CD4-positive, alpha-beta memory T cell (primary cell): ENCODE measurements around the gene RAB40C. TPM values are rescaled to one million over a fixed set of nuclear protein-coding genes. Genes with fewer than 3 reads are reported as not detected.

Source experiments
- CTCF ChIA-PET: fragments of 350-600 bp; sonication (Branson Sonifier 250); formaldehyde crosslinking; loops from one replicate; lab custom pipeline; 2021; ENCODE audit warnings: inconsistent platforms; ENCODE audit not compliant: partially characterized antibody; lab: Charles Lee
- POLR2A ChIA-PET: fragments of 350-600 bp; sonication (Branson Sonifier 250); formaldehyde crosslinking; loops from one replicate; lab custom pipeline; 2021; ENCODE audit not compliant: partially characterized antibody; lab: Charles Lee
- DNase-seq, 5 donors: peaks; one replicate each; pipeline versions ENCODE4 v3.0.0 to v3.0.0-alpha.2; 2020 to 2022; ENCODE audit warnings: mixed read lengths in 1 of 5
- H3K27ac ChIP-seq: one replicate; pipeline ENCODE4 v1.7.0; 2013; ENCODE audit warnings: low read depth, low read length
- H3K27me3 ChIP-seq: 2 replicates; pipeline ENCODE4 v1.7.0; 2013; ENCODE audit warnings: mild to moderate bottlenecking, low read length, moderate library complexity; ENCODE audit not compliant: insufficient read depth
- H3K36me3 ChIP-seq: 2 replicates; pipeline ENCODE4 v1.7.0; 2013; ENCODE audit warnings: mild to moderate bottlenecking, low read length, moderate library complexity; ENCODE audit not compliant: insufficient read depth
- H3K4me1 ChIP-seq: 2 replicates; pipeline ENCODE4 v1.7.0; 2013; ENCODE audit warnings: mild to moderate bottlenecking, low read length, moderate library complexity; ENCODE audit not compliant: insufficient read depth
- H3K4me3 ChIP-seq, 2 donors: one replicate each; pipeline ENCODE4 v1.7.0; 2013; ENCODE audit warnings: low read length in 2 of 2, mild to moderate bottlenecking in 1 of 2
- H3K9me3 ChIP-seq, 2 donors: one replicate each; pipeline ENCODE4 v1.7.0; 2013; ENCODE audit warnings: low read length in 2 of 2, control low read depth in 1 of 2; ENCODE audit not compliant: control insufficient read depth in 1 of 2
- H3K27ac Mint-ChIP-seq, 7 donors: one replicate each; pipeline ENCODE4 v1.8.0; 2020 to 2021; ENCODE audit warnings: mixed read lengths in 7 of 7, mild to moderate bottlenecking in 6 of 7, inconsistent platforms in 3 of 7, moderate library complexity in 3 of 7
- H3K27me3 Mint-ChIP-seq, 2 donors: one replicate each; pipeline ENCODE4 v1.8.0; 2020 to 2021; ENCODE audit warnings: mixed read lengths in 2 of 2
- H3K36me3 Mint-ChIP-seq, 2 donors: one replicate each; pipeline ENCODE4 v1.8.0; 2020 to 2021; ENCODE audit warnings: mixed read lengths in 2 of 2, inconsistent platforms in 1 of 2, mild to moderate bottlenecking in 1 of 2
- H3K4me1 Mint-ChIP-seq, 4 donors: one replicate each; pipeline ENCODE4 v1.8.0; 2020 to 2021; ENCODE audit warnings: mixed read lengths in 4 of 4, mild to moderate bottlenecking in 1 of 4
- H3K4me3 Mint-ChIP-seq, 8 donors: one replicate each; pipeline ENCODE4 v1.8.0; 2020 to 2021; ENCODE audit warnings: mixed read lengths in 8 of 8, mild to moderate bottlenecking in 7 of 8, moderate library complexity in 6 of 8, inconsistent platforms in 3 of 8
- H3K9me3 Mint-ChIP-seq, 8 donors: one replicate each; pipeline ENCODE4 v1.8.0; 2020 to 2021; ENCODE audit warnings: mixed read lengths in 8 of 8, mild to moderate bottlenecking in 5 of 8, inconsistent platforms in 3 of 8, moderate library complexity in 1 of 8
- intact Hi-C: fragments of 100-400 bp; cut with micrococcal nuclease; formaldehyde crosslinking; loops from one replicate; pipeline ENCODE4 v1.15.1; 2023
- polyA plus RNA-seq, 2 donors: library from polyadenylated mRNA; unstranded; fragments of 300-500 nt; fragmentation: Illumina TruSeq; gene quantifications; one replicate each; pipeline ENCODE4 v1.2.3, GENCODE V29; 2021
- total RNA-seq, 2 experiments: library from RNA; stranded (reverse); gene quantifications; one replicate each; pipeline ENCODE4 v1.2.3, GENCODE V29; 2021

RAB40C gene
- total and polyA plus RNA-seq, 4 experiments from 2014 or later = 6.8 to 25.6 (median 19.9) TPM

GRCh38 chr16:610513-611381, 20.9 kb downstream of the RAB40C start:
- Mint-ChIP-seq H3K4me3 (no peak overlapping the region), H3K9me3 (no peaks in the 10 kb centered on the region), H3K36me3 (peaks cover 0 to 6% of the 10 kb centered on the region in 2 donors), H3K4me1 (peaks cover 3 to 17% (median 9%) of the 10 kb centered on the region in 4 donors), H3K27ac (peak overlapping the region in 3 of 7 donors; percentile 8 to 22 (median 19)), H3K27me3 (no peaks in the 10 kb centered on the region)
- CTCF ChIA-PET = interaction anchor here (0.8 to 2.1 kb wide), 2 partner anchors 15 to 23 kb away, joined by 3 to 4 read pairs; no protein-coding TSS in a partner anchor
- Histone ChIP-seq H3K27ac (no peak overlapping the region), H3K4me3 (no peak overlapping the region), H3K27me3 (no peaks in the 10 kb centered on the region), H3K9me3 (no peaks in the 10 kb centered on the region), H3K4me1 (no peaks in the 10 kb centered on the region), H3K36me3 (no peaks in the 10 kb centered on the region)
- DNase-seq = peak; percentile 44 to 57 (median 51)
- intact Hi-C loops = loop anchor here (2.0 kb wide), 1 partner anchor 32 kb away; no protein-coding TSS in a partner anchor
- POLR2A ChIA-PET = interaction anchor here (1.1 kb wide), 1 partner anchor 26 kb away, joined by 3 read pairs; the partner anchor contains the start of gene METTL26

- Histone ChIP-seq H3K4me1 (no peaks in the 10 kb centered on the region), H3K4me3 (no peak overlapping the region), H3K27me3 (no peaks in the 10 kb centered on the region), H3K9me3 (no peaks in the 10 kb centered on the region), H3K27ac (no peak overlapping the region), H3K36me3 (no peaks in the 10 kb centered on the region)
- no peak overlapping the region for H3K4me3 Mint-ChIP-seq
- peaks cover 0 to 6% of the 10 kb centered on the region in 2 donors for H3K36me3 Mint-ChIP-seq
- ChIA-PET POLR2A (no interaction called here), CTCF (no interaction called here)
- H3K27ac Mint-ChIP-seq = no peak overlapping the region
- H3K4me1 Mint-ChIP-seq = peaks cover 3 to 16% (median 10%) of the 10 kb centered on the region in 4 donors
- intact Hi-C loops = no loop called here
- H3K27me3 Mint-ChIP-seq = no peaks in the 10 kb centered on the region
- DNase-seq = no peak
- H3K9me3 Mint-ChIP-seq = peaks cover 0 to 3% (median 0%) of the 10 kb centered on the region in 8 donors
Measured at GRCh38 chr16:615122-615521, 25.3 kb downstream of the RAB40C start.

- H3K27me3 ChIP-seq = no peaks in the 10 kb centered on the region
- Mint-ChIP-seq H3K36me3 (peaks cover 0 to 6% of the 10 kb centered on the region in 2 donors), H3K4me1 (peaks cover 0 to 10% (median 7%) of the 10 kb centered on the region in 4 donors), H3K9me3 (peaks cover 0 to 3% (median 0%) of the 10 kb centered on the region in 8 donors), H3K27me3 (no peaks in the 10 kb centered on the region), H3K4me3 (no peak overlapping the region), H3K27ac (no peak overlapping the region)
- ChIA-PET POLR2A (no interaction called here), CTCF (no interaction called here)
- H3K4me3 ChIP-seq = no peak overlapping the region
- no peaks in the 10 kb centered on the region for H3K4me1 ChIP-seq
- intact Hi-C loops = no loop called here
- H3K36me3 ChIP-seq = no peaks in the 10 kb centered on the region
- H3K27ac ChIP-seq = no peak overlapping the region
- H3K9me3 ChIP-seq = no peaks in the 10 kb centered on the region
- DNase-seq = no peak
Measured at GRCh38 chr16:616733-617586, 27.1 kb downstream of the RAB40C start.

- Mint-ChIP-seq H3K9me3 (peaks cover 0 to 3% (median 0%) of the 10 kb centered on the region in 8 donors), H3K27me3 (no peaks in the 10 kb centered on the region), H3K4me3 (no peak overlapping the region), H3K4me1 (peaks cover 0 to 10% (median 7%) of the 10 kb centered on the region in 4 donors), H3K27ac (no peak overlapping the region), H3K36me3 (peaks cover 0 to 6% of the 10 kb centered on the region in 2 donors)
- Histone ChIP-seq H3K9me3 (no peaks in the 10 kb centered on the region), H3K4me1 (no peaks in the 10 kb centered on the region), H3K4me3 (no peak overlapping the region), H3K36me3 (no peaks in the 10 kb centered on the region), H3K27me3 (no peaks in the 10 kb centered on the region), H3K27ac (no peak overlapping the region)
- DNase-seq = no peak
- ChIA-PET CTCF (no interaction called here), POLR2A (no interaction called here)
- intact Hi-C loops = no loop called here
Measured at GRCh38 chr16:617855-618254, 28.0 kb downstream of the RAB40C start.

GRCh38 chr16:619476-620100, 29.7 kb downstream of the RAB40C start:
- peaks cover 0 to 5% of the 10 kb centered on the region in 2 donors for H3K36me3 Mint-ChIP-seq
- POLR2A ChIA-PET = no interaction called here
- DNase-seq = no peak
- no peak overlapping the region for H3K4me3 Mint-ChIP-seq
- CTCF ChIA-PET = no interaction called here
- intact Hi-C loops = no loop called here
- no peak overlapping the region for H3K27ac Mint-ChIP-seq
- Histone ChIP-seq H3K4me1 (no peaks in the 10 kb centered on the region), H3K4me3 (no peak overlapping the region), H3K27me3 (no peaks in the 10 kb centered on the region), H3K9me3 (no peaks in the 10 kb centered on the region), H3K27ac (no peak overlapping the region), H3K36me3 (no peaks in the 10 kb centered on the region)
- peaks cover 0 to 10% (median 4%) of the 10 kb centered on the region in 4 donors for H3K4me1 Mint-ChIP-seq
- peaks cover 0 to 3% (median 0%) of the 10 kb centered on the region in 8 donors for H3K9me3 Mint-ChIP-seq
- no peaks in the 10 kb centered on the region for H3K27me3 Mint-ChIP-seq

GRCh38 chr16:620700-621525, 31.0 kb downstream of the RAB40C start:
- H3K27ac Mint-ChIP-seq = no peak overlapping the region
- no peak overlapping the region for H3K27ac ChIP-seq
- H3K9me3 ChIP-seq = no peaks in the 10 kb centered on the region
- H3K4me3 Mint-ChIP-seq = no peak overlapping the region
- intact Hi-C loops = no loop called here
- H3K27me3 Mint-ChIP-seq = no peaks in the 10 kb centered on the region
- ChIA-PET CTCF (no interaction called here), POLR2A (no interaction called here)
- H3K4me1 Mint-ChIP-seq = peaks cover 0 to 6% (median under 1%) of the 10 kb centered on the region in 4 donors
- no peak overlapping the region for H3K4me3 ChIP-seq
- H3K4me1 ChIP-seq = no peaks in the 10 kb centered on the region
- DNase-seq = peak in 1 of 5 donors; percentile 34
- H3K27me3 ChIP-seq = no peaks in the 10 kb centered on the region
- H3K36me3 ChIP-seq = no peaks in the 10 kb centered on the region
- peaks cover 0 to 2% of the 10 kb centered on the region in 2 donors for H3K36me3 Mint-ChIP-seq
- H3K9me3 Mint-ChIP-seq = peaks cover 0 to 3% (median 0%) of the 10 kb centered on the region in 8 donors
